ENCODE measurements around the gene SDK1.

GRCh38 chr7:3495954-3496353 lies 194.9 kb downstream of the SDK1 start:
- TF ChIP-seq BHLHE40 (IDR thresholded peaks at IDR 0.05; ENCODE audit: borderline replicate concordance) = no peak
- TF ChIP-seq FOXA1 (IDR thresholded peaks at IDR 0.05) = no peak
- no peak for TF ChIP-seq SP1 (IDR thresholded peaks at IDR 0.05)
- no peak for TF ChIP-seq FOXM1 (IDR thresholded peaks at IDR 0.05; ENCODE audit: borderline replicate concordance)
- TF ChIP-seq ZNF384 (IDR thresholded peaks at IDR 0.05) = no peak
- no peak for TF ChIP-seq SUZ12 (IDR thresholded peaks at IDR 0.05)
- TF ChIP-seq NFRKB (IDR thresholded peaks at IDR 0.05) = no peak
- no peak for TF ChIP-seq HDGF (IDR thresholded peaks at IDR 0.05; ENCODE audit: borderline replicate concordance)
- no peak for TF ChIP-seq CTBP1 (IDR thresholded peaks at IDR 0.05; ENCODE audit: borderline replicate concordance)
- no peak for TF ChIP-seq TARDBP (IDR thresholded peaks at IDR 0.05)
